Measurements from ENCODE around the gene EML1. TPM values are rescaled to one million over a fixed set of nuclear protein-coding genes. Genes with fewer than 3 reads are reported as not detected.

The EML1 gene
- total RNA-seq, 1 donor from 2014 or later: 28.3 TPM

DNA sequence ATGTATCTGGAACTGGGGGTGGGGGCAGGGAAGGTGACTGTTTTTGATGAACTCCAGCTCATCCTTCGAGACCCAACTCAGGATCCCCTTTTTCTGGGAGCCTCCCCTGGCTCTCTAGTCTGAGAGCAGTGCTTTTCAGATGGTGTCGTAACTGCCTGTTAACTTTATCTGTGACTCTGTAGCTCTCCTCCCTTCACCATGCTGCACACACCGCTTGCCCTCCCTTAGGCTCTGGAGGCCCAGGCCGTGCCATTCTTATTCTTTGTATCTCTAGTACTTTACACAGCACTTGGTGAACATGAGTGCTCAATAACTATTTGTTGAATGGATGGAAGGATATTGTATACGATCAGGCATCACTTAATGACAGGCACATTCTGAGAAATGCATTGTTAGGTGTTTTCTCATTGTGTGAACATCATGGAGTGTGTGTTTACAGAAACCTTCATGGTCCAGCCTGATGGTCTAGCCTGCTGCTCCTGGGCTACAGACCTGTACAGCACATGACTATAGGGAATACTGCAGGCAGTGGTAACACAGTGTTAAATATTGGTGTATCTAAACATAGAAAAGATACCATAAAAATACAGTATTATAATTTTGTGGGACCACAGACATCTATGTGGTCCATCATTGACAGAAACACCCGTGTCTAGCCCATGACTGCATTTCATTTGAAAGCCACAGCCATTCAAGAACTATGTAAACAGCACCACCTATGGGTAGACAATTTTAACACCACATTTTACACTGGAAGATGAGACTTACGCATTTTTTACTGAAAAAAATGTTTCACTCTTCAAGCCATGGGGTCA is 91.8 kb downstream of the EML1 start:
- intact Hi-C loops (cut with DNase I): loop anchor here (1.0 to 5.0 kb wide), 4 partner anchors 92 to 368 kb away; partner anchors contain the start of gene EML1
- Histone ChIP-seq H3K4me3 (no peak overlapping the region), H3K27ac (no peak overlapping the region), H3K27me3 (no peaks in the 10 kb centered on the region), H3K36me3 (no peaks in the 10 kb centered on the region), H3K9me3 (no peaks in the 10 kb centered on the region), H3K4me1 (peaks cover 0 to 4% of the 10 kb centered on the region in 2 donors)
- no peak for DNase-seq (ENCODE audit: low spot score in 2 of 2)
- TF ChIP-seq, protein P1, sequence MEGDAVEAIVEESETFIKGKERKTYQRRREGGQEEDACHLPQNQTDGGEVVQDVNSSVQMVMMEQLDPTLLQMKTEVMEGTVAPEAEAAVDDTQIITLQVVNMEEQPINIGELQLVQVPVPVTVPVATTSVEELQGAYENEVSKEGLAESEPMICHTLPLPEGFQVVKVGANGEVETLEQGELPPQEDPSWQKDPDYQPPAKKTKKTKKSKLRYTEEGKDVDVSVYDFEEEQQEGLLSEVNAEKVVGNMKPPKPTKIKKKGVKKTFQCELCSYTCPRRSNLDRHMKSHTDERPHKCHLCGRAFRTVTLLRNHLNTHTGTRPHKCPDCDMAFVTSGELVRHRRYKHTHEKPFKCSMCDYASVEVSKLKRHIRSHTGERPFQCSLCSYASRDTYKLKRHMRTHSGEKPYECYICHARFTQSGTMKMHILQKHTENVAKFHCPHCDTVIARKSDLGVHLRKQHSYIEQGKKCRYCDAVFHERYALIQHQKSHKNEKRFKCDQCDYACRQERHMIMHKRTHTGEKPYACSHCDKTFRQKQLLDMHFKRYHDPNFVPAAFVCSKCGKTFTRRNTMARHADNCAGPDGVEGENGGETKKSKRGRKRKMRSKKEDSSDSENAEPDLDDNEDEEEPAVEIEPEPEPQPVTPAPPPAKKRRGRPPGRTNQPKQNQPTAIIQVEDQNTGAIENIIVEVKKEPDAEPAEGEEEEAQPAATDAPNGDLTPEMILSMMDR (IDR thresholded peaks at IDR 0.05): peak; percentile 44 to 76 (median 63)

DNA sequence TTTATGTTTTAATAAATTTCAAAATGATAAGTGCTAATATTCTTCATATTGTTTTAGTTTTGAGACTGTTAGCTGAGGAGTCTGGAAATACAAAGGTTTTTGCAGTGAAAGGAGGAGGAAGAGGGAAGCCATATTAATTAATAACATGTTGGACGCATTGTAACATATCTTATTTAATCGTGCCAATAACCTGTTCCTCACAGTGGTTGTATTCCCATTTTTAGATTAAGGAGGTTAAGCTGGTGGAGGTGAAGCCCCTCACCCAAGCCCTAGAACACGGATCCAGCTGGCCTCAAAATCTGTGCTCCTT is 92.4 kb downstream of the EML1 start:
- Histone ChIP-seq H3K9me3 (no peaks in the 10 kb centered on the region), H3K27me3 (no peaks in the 10 kb centered on the region), H3K27ac (no peak overlapping the region), H3K36me3 (no peaks in the 10 kb centered on the region), H3K4me1 (no peaks in the 10 kb centered on the region), H3K4me3 (no peak overlapping the region)
- TF ChIP-seq, protein P1 (IDR thresholded peaks at IDR 0.05): no peak
- no peak for DNase-seq (ENCODE audit: low spot score in 2 of 2)
- intact Hi-C loops (cut with DNase I): loop anchor here (1.0 to 5.0 kb wide), 4 partner anchors 92 to 368 kb away; partner anchors contain the start of gene EML1

DNA sequence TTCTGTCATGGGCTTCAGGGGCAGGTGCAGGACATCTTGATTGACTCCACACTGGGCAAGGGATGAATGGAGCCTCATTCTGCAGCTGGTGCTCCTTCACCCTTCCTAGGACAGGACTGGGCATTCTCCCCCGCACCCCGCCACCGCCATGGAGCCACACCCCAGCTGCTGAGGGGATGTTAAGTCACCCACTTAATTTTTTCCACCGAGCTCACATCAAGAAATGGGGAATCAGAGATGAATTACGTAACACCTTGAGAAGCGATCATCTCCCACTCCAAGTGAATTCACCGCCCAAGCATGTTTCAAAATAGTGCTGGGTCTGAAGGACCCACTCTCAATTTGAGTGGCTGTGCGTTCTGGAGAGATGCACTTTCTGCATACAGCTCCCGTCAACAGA is 94.2 kb downstream of the EML1 start:
- no peaks in the 10 kb centered on the region for H3K27me3 ChIP-seq
- no peak overlapping the region for H3K4me3 ChIP-seq
- intact Hi-C loops (cut with DNase I): loop anchor here (5.0 kb wide), 1 partner anchor 370 kb away; no protein-coding TSS in a partner anchor
- H3K9me3 ChIP-seq: no peaks in the 10 kb centered on the region
- DNase-seq (ENCODE audit: low spot score in 2 of 2): no peak
- H3K4me1 ChIP-seq: no peaks in the 10 kb centered on the region
- no peak overlapping the region for H3K27ac ChIP-seq
- H3K36me3 ChIP-seq: no peaks in the 10 kb centered on the region
- TF ChIP-seq, protein P1 (IDR thresholded peaks at IDR 0.05): no peak

DNA sequence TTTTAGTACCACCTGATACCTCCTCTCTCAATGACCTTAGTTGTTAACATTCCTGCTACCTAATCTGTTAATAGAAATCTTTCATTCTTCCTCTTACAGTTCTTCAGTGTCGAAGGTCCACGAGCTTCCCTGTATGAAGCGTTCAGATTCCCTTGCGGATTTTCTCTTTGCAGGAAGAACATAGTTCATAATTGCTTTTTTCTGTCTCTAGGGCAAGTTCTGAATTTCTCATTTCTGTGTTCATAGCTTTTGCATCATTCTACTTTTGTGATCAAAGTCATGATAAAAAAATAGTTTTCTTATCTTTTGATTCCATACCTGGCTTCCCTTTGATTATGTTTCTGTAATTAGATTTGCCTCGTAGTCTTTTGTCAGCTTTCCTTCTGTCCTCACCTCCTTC is 94.9 kb downstream of the EML1 start:
- DNase-seq (ENCODE audit: low spot score in 2 of 2): no peak
- no peaks in the 10 kb centered on the region for H3K4me1 ChIP-seq
- intact Hi-C loops (cut with DNase I): loop anchor here (5.0 kb wide), 1 partner anchor 371 kb away; no protein-coding TSS in a partner anchor
- no peaks in the 10 kb centered on the region for H3K27me3 ChIP-seq
- H3K27ac ChIP-seq: no peak overlapping the region
- H3K36me3 ChIP-seq: no peaks in the 10 kb centered on the region
- no peaks in the 10 kb centered on the region for H3K9me3 ChIP-seq
- H3K4me3 ChIP-seq: no peak overlapping the region
- TF ChIP-seq, protein P1 (IDR thresholded peaks at IDR 0.05): no peak

DNA sequence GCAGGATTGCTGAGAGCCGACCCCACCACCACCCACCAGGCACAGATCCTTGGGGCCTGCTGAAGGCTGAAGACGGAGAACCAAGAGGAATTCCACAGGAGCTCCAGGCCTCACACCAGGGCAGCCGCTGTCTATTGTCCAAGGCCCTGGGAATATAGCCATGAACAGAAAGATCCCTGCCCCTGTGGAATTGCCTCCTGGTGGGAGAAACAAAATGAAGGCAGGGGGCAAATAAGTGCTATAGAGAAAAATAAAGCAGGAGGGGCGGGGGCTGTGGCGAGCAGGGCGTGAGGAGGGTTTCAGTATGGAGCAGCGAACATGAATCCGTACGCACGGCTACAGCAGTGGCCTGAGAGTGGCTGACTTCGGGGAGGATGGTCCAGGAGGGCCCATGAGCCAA is 96.1 kb downstream of the EML1 start:
- Histone ChIP-seq H3K27me3 (no peaks in the 10 kb centered on the region), H3K9me3 (no peaks in the 10 kb centered on the region), H3K36me3 (no peaks in the 10 kb centered on the region), H3K4me3 (no peak overlapping the region), H3K4me1 (no peaks in the 10 kb centered on the region), H3K27ac (no peak overlapping the region)
- no peak for DNase-seq (ENCODE audit: low spot score in 2 of 2)
- intact Hi-C loops (cut with DNase I): loop anchor here (5.0 kb wide), 1 partner anchor 372 kb away; no protein-coding TSS in a partner anchor
- TF ChIP-seq, protein P1 (IDR thresholded peaks at IDR 0.05): no peak

Measured in ascending aorta (tissue), 2 donors.